HG02973 (cell line): ENCODE data around the gene GALNT10.

Source experiments
- ATAC-seq: cut with Tn5 transposase; IDR thresholded peaks from one replicate; pipeline ENCODE4 v1.9.1; 2021; ENCODE audit warnings: moderate library complexity; ENCODE audit not compliant: unreplicated experiment

GALNT10 gene

GRCh38 chr5:154230526-154230925, 40.0 kb downstream of the GALNT10 start:
- no peak for ATAC-seq

- ATAC-seq, result no peak
These were observed 44.0 kb downstream of the GALNT10 start for GRCh38 chr5:154234551-154234950.

GRCh38 chr5:154236011-154236410, 45.5 kb downstream of the GALNT10 start:
- ATAC-seq, result no peak

- no peak for ATAC-seq
These were observed 46.2 kb downstream of the GALNT10 start for GRCh38 chr5:154236536-154237375.

GRCh38 chr5:154237376-154237743, 46.8 kb downstream of the GALNT10 start:
- ATAC-seq, result no peak

GRCh38 chr5:154237946-154238345, 47.4 kb downstream of the GALNT10 start:
- ATAC-seq, result no peak

GRCh38 chr5:154238776-154239481, 48.4 kb downstream of the GALNT10 start:
- ATAC-seq, result peak; percentile 52

GRCh38 chr5:154240595-154240994, 50.1 kb downstream of the GALNT10 start:
- ATAC-seq, result no peak

GRCh38 chr5:154241021-154241420, 50.5 kb downstream of the GALNT10 start:
- ATAC-seq, result no peak

- ATAC-seq, result no peak
These were observed 51.9 kb downstream of the GALNT10 start for GRCh38 chr5:154242442-154242841.

- ATAC-seq, result peak; percentile 72
These were observed 52.4 kb downstream of the GALNT10 start for GRCh38 chr5:154242964-154243376.

GRCh38 chr5:154243736-154244135, 53.2 kb downstream of the GALNT10 start:
- ATAC-seq, result no peak

- no peak for ATAC-seq
These were observed 53.9 kb downstream of the GALNT10 start for GRCh38 chr5:154244476-154244875.

- no peak for ATAC-seq
These were observed 58.2 kb downstream of the GALNT10 start for GRCh38 chr5:154248691-154249090.

- ATAC-seq, result no peak
These were observed 59.3 kb downstream of the GALNT10 start for GRCh38 chr5:154249826-154250225.

GRCh38 chr5:154251529-154251928, 61.0 kb downstream of the GALNT10 start:
- ATAC-seq, result no peak

- ATAC-seq, result no peak
These were observed 63.3 kb downstream of the GALNT10 start for GRCh38 chr5:154253807-154254206.

- ATAC-seq, result no peak
These were observed 64.4 kb downstream of the GALNT10 start for GRCh38 chr5:154254896-154255295.

- no peak for ATAC-seq
These were observed 66.5 kb downstream of the GALNT10 start for GRCh38 chr5:154257046-154257445.

GRCh38 chr5:154258531-154259217, 68.1 kb downstream of the GALNT10 start:
- ATAC-seq, result no peak

- no peak for ATAC-seq
These were observed 69.8 kb downstream of the GALNT10 start for GRCh38 chr5:154260224-154260927.
